ENCODE data around the gene OR6K6.

DNA sequence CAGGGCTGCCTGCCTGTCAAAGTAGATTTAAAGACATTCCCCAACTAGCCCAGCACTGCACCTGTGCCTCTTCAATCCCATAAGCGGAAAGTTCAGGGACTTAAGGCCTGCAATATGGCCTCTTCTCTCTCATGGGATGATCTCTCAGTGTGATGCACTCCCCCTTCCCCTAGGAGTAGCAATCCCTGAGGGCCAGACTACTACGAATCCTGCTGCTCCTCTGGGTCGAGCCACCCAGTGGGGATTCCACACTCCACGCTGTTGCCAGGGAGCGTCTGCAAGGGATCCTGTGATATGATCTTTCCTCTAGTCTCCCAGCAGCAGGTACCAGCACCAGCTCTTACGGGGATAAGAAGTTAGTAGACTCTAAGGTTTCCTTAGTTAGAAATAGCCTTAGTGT lies 39.7 kb downstream of the OR6K6 start:
- TF ChIP-seq, protein P1, sequence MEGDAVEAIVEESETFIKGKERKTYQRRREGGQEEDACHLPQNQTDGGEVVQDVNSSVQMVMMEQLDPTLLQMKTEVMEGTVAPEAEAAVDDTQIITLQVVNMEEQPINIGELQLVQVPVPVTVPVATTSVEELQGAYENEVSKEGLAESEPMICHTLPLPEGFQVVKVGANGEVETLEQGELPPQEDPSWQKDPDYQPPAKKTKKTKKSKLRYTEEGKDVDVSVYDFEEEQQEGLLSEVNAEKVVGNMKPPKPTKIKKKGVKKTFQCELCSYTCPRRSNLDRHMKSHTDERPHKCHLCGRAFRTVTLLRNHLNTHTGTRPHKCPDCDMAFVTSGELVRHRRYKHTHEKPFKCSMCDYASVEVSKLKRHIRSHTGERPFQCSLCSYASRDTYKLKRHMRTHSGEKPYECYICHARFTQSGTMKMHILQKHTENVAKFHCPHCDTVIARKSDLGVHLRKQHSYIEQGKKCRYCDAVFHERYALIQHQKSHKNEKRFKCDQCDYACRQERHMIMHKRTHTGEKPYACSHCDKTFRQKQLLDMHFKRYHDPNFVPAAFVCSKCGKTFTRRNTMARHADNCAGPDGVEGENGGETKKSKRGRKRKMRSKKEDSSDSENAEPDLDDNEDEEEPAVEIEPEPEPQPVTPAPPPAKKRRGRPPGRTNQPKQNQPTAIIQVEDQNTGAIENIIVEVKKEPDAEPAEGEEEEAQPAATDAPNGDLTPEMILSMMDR (IDR thresholded peaks at IDR 0.05 in 4 of 5, conservative IDR thresholded peaks at IDR 0.05 in 1 of 5): no peak
- TF ChIP-seq POLR2A (IDR thresholded peaks at IDR 0.05): no peak

All from gastrocnemius medialis (tissue), 4 donors.